ENCODE results near the gene PNKD.

Gene PNKD

GRCh38 chr2:218391202-218391601, 120.9 kb downstream of the PNKD start:
- no peak overlapping the region for H3K4me3 ChIP-seq (ENCODE audit: control insufficient read depth, low read depth, low read length)
- no peak for TF ChIP-seq CTCF (conservative IDR thresholded peaks at IDR 0.05; ENCODE audit: control insufficient read depth, insufficient read depth, low read depth, low read length)
- DNase-seq (ENCODE audit: low read depth): no peak

DNA sequence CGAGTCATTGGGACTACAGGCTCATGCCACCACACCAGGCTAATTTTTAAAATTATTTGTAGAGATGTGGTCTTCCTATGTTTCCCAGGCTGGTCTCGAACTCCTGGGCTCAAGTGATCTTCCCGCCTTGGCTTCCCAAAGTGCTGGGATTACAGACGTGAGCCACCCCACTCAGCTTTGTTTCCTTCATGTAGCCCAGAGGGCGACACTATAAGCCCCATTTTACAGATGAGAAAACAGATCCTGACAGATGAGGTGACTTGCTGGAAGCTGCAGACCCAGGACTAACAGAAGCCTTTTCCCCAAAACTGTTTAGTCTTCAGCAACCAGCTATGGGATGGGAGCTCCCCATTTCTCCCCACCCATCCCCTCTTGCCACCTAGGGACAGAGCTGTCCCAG, 122.1 kb downstream of the PNKD start:
- H3K4me3 ChIP-seq (ENCODE audit: control insufficient read depth, low read depth, low read length): no peak overlapping the region
- DNase-seq (ENCODE audit: low read depth): no peak
- no peak for TF ChIP-seq CTCF (conservative IDR thresholded peaks at IDR 0.05; ENCODE audit: control insufficient read depth, insufficient read depth, low read depth, low read length)

- DNase-seq (ENCODE audit: low read depth): no peak
- TF ChIP-seq CTCF (conservative IDR thresholded peaks at IDR 0.05; ENCODE audit: control insufficient read depth, insufficient read depth, low read depth, low read length): no peak
- H3K4me3 ChIP-seq (ENCODE audit: control insufficient read depth, low read depth, low read length): no peak overlapping the region
Measured at GRCh38 chr2:218392891-218393462, 122.7 kb downstream of the PNKD start.

- no peak overlapping the region for H3K4me3 ChIP-seq (ENCODE audit: control insufficient read depth, low read depth, low read length)
- no peak for TF ChIP-seq CTCF (conservative IDR thresholded peaks at IDR 0.05; ENCODE audit: control insufficient read depth, insufficient read depth, low read depth, low read length)
- no peak for DNase-seq (ENCODE audit: low read depth)
Measured at GRCh38 chr2:218393750-218394290, 123.5 kb downstream of the PNKD start.

GRCh38 chr2:218394298-218395089, 124.2 kb downstream of the PNKD start:
- TF ChIP-seq CTCF (conservative IDR thresholded peaks at IDR 0.05; ENCODE audit: control insufficient read depth, insufficient read depth, low read depth, low read length): no peak
- H3K4me3 ChIP-seq (ENCODE audit: control insufficient read depth, low read depth, low read length): no peak overlapping the region
- no peak for DNase-seq (ENCODE audit: low read depth)

DNA sequence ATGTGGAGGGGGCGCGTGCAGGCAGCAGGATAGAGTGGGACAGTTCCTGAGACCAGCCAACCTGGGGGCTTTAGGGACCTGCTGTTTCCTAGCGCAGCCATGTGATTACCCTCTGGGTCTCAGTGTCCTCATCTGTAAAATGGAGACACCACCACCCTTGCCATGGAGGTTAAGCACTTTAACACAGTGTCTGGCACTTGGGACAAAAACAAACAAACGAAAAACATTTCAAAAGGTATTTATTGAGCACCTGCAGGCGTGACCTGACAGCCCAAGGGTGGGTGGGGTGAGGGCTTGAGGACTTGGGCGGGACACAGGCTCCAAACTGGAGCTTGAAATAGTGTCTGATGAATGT, 124.7 kb downstream of the PNKD start:
- TF ChIP-seq CTCF (conservative IDR thresholded peaks at IDR 0.05; ENCODE audit: control insufficient read depth, insufficient read depth, low read depth, low read length): no peak

More for the DNA sequence above, 124.7 kb downstream of the PNKD start:
- no peak overlapping the region for H3K4me3 ChIP-seq (ENCODE audit: control insufficient read depth, low read depth, low read length)
- no peak for DNase-seq (ENCODE audit: low read depth)
